ENCODE data around the gene CNGA2.

- TF ChIP-seq SUZ12 (IDR thresholded peaks at IDR 0.05) (no peak), FOXM1 (IDR thresholded peaks at IDR 0.05; ENCODE audit: borderline replicate concordance) (no peak), L3MBTL2 (conservative IDR thresholded peaks at IDR 0.05) (no peak), LEF1 (IDR thresholded peaks at IDR 0.05; ENCODE audit: borderline replicate concordance) (no peak), PKNOX1 (IDR thresholded peaks at IDR 0.05) (no peak), NFRKB (IDR thresholded peaks at IDR 0.05) (no peak), SP1 (IDR thresholded peaks at IDR 0.05) (no peak), HDGF (IDR thresholded peaks at IDR 0.05; ENCODE audit: borderline replicate concordance) (no peak), BHLHE40 (IDR thresholded peaks at IDR 0.05; ENCODE audit: borderline replicate concordance) (no peak), FOXK2 (IDR thresholded peaks at IDR 0.05) (no peak)
These were observed 7.8 kb upstream of the CNGA2 start for GRCh38 chrX:151726751-151727150.

Data from HEK293T (cell line).